Tibial nerve (tissue), 4 donors: Measurements from ENCODE around the gene OBSCN.

ENCODE experiments used
- EP300 ChIP-seq, 2 donors: sonication (generic); formaldehyde crosslinking; IDR thresholded peaks; one replicate each; pipeline ENCODE4 v1.6.1; 2017; ENCODE audit warnings: antibody characterized with exemption in 2 of 2, mild to moderate bottlenecking in 1 of 2
- POLR2A ChIP-seq, 2 donors: fragments of 450-650 bp; IDR thresholded peaks; one replicate each; pipeline ENCODE4 v1.6.1; 2017; ENCODE audit warnings: antibody characterized with exemption in 2 of 2, mild to moderate bottlenecking in 2 of 2, moderate library complexity in 2 of 2
- TF ChIP-seq, protein P1 (sequence below), 5 experiments: fragments of 200-600 bp in 3 of 5; fragments of 450-650 bp in 2 of 5; sonication (generic) in 3 of 5; IDR thresholded peaks; one replicate each; pipeline ENCODE4 v1.5.1; 2016 to 2019; ENCODE audit warnings: antibody characterized with exemption in 5 of 5, mild to moderate bottlenecking in 3 of 5, moderate library complexity in 2 of 5

DNA sequence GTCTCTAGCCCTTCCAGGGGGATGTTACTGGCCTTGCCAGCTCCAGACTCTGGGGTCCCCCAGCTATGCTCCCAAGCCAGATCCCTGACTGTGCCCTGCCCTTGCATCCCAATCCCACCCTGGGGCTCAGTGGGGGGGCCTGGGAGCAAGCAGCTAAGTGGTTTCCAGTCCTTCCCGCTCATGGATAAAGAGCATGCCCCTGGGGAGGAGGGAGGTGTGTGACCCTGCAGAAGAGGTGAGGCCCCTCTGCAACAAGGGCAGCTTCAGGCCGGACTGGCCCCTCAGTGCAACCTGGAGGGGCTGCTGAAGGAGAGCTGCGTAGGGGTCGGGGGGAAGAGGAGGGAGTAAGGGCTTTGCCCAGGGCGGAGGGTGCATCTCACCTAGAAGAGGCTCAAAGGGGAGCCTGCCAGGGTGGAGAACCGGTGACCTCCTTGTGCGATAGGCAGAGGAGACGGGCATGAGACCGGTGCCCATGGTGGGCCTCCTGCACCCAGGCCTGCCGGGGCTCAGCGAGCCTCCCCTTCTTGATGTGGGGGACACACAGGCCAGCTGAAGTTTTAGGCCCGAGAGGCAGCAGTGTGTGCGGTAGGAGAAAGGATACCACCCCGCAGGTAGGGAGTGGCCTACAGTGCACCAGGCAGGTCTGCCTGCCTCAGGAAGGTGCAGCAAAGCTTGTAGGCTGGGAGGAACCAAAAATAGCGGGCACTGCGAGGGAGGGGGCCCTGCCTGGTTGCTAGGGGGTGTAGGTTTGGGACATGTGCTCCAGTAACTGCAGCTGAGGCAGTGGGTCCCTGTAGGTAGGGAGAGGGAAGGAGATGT, 3.1 kb downstream of the OBSCN start:
- TF ChIP-seq, protein P1, sequence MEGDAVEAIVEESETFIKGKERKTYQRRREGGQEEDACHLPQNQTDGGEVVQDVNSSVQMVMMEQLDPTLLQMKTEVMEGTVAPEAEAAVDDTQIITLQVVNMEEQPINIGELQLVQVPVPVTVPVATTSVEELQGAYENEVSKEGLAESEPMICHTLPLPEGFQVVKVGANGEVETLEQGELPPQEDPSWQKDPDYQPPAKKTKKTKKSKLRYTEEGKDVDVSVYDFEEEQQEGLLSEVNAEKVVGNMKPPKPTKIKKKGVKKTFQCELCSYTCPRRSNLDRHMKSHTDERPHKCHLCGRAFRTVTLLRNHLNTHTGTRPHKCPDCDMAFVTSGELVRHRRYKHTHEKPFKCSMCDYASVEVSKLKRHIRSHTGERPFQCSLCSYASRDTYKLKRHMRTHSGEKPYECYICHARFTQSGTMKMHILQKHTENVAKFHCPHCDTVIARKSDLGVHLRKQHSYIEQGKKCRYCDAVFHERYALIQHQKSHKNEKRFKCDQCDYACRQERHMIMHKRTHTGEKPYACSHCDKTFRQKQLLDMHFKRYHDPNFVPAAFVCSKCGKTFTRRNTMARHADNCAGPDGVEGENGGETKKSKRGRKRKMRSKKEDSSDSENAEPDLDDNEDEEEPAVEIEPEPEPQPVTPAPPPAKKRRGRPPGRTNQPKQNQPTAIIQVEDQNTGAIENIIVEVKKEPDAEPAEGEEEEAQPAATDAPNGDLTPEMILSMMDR (IDR thresholded peaks at IDR 0.05), result no peak
- TF ChIP-seq EP300 (IDR thresholded peaks at IDR 0.05) (no peak), POLR2A (IDR thresholded peaks at IDR 0.05) (no peak)
